Fibroblast of pulmonary artery (primary cell): ENCODE data around the gene GRK2.

Experiments
- DNase-seq: peaks from one replicate; pipeline ENCODE4 v3.0.0-alpha.2; 2010; ENCODE audit warnings: low read depth
- H3K4me3 ChIP-seq: replicated peaks from 2 replicates; pipeline ENCODE4 v1.5.1; 2011; ENCODE audit warnings: low read depth, mild to moderate bottlenecking, control low read depth, low read length, moderate library complexity
- CTCF ChIP-seq: IDR thresholded peaks from 2 replicates; pipeline ENCODE4 v1.5.1; 2011; ENCODE audit warnings: mild to moderate bottlenecking, control low read depth, low read length, inconsistent platforms; ENCODE audit errors: missing control alignments

Gene GRK2

GRCh38 chr11:67298786-67299185, 32.5 kb downstream of the GRK2 start:
- no peak for TF ChIP-seq CTCF
- H3K4me3 ChIP-seq: no peak overlapping the region
- no peak for DNase-seq

GRCh38 chr11:67299471-67300191, 33.4 kb downstream of the GRK2 start:
- no peak overlapping the region for H3K4me3 ChIP-seq
- no peak for TF ChIP-seq CTCF
- no peak for DNase-seq

- DNase-seq: no peak
- TF ChIP-seq CTCF: no peak
- H3K4me3 ChIP-seq: no peak overlapping the region
Observed at GRCh38 chr11:67300256-67300755, 34.0 kb downstream of the GRK2 start.

- TF ChIP-seq CTCF: no peak
- DNase-seq: no peak
- H3K4me3 ChIP-seq: no peak overlapping the region
Observed at GRCh38 chr11:67300756-67301312, 34.6 kb downstream of the GRK2 start.

- no peak for DNase-seq
- no peak overlapping the region for H3K4me3 ChIP-seq
- no peak for TF ChIP-seq CTCF
Observed at GRCh38 chr11:67301313-67301921, 35.1 kb downstream of the GRK2 start.

GRCh38 chr11:67301951-67302516, 35.8 kb downstream of the GRK2 start:
- DNase-seq: no peak
- H3K4me3 ChIP-seq: no peak overlapping the region

More at GRCh38 chr11:67301951-67302516, 35.8 kb downstream of the GRK2 start:
- no peak for TF ChIP-seq CTCF
